WTC11 (cell line): ENCODE results near the gene USP13. TPM values are rescaled to one million over a fixed set of nuclear protein-coding genes. Genes with fewer than 3 reads are reported as not detected.
"Not testable (repeated sequence)": the region's sequence is repeated elsewhere in the genome, so short reads cannot be mapped to it uniquely, and the experiment has no call there.

Experiments used
- ATAC-seq: fragments of 200-7000 bp; cut with Tn5 transposase; 2 replicates; pipeline ENCODE4 v1.10.0; 2021; ENCODE audit warnings: mild to moderate bottlenecking, moderate library complexity
- CTCF ChIA-PET: fragments of 300-600 bp; sonication (Branson Sonifier 250); formaldehyde crosslinking; loops from one replicate; lab custom pipeline; 2021; ENCODE audit warnings: antibody characterized with exemption; lab: Charles Lee
- POLR2A ChIA-PET: fragments of 350-600 bp; sonication (Branson Sonifier 250); formaldehyde crosslinking; loops from one replicate; lab custom pipeline; 2021; ENCODE audit warnings: antibody characterized with exemption; lab: Charles Lee
- DNase-seq: peaks from one replicate; pipeline ENCODE4 v3.0.0; 2021; ENCODE audit warnings: low spot score
- H3K27ac Mint-ChIP-seq: 2 replicates; pipeline ENCODE4 v1.8.0; 2021; ENCODE audit warnings: mixed read lengths
- H3K27me3 Mint-ChIP-seq: 2 replicates; pipeline ENCODE4 v1.8.0; 2021; ENCODE audit warnings: low read depth, mild to moderate bottlenecking, moderate library complexity, mixed read lengths
- H3K36me3 Mint-ChIP-seq: 2 replicates; pipeline ENCODE4 v1.8.0; 2021; ENCODE audit warnings: mixed read lengths
- H3K4me1 Mint-ChIP-seq: 2 replicates; pipeline ENCODE4 v1.8.0; 2022; ENCODE audit warnings: mixed read lengths
- H3K4me3 Mint-ChIP-seq: 2 replicates; pipeline ENCODE4 v1.8.0; 2021; ENCODE audit warnings: mild to moderate bottlenecking, moderate library complexity, mixed read lengths
- H3K9me3 Mint-ChIP-seq: 2 replicates; pipeline ENCODE4 v1.8.0; 2021; ENCODE audit warnings: mixed read lengths
- CDX4 ChIP-seq: fragments of 250-450 bp; sonication (Bioruptor Pico); IDR thresholded peaks from 2 replicates; pipeline ENCODE4 v1.9.0; 2021; ENCODE audit warnings: moderate library complexity, mild to moderate bottlenecking, inconsistent platforms, borderline replicate concordance
- CREB1 ChIP-seq: sonication (generic); formaldehyde crosslinking; IDR thresholded peaks from 2 replicates; pipeline ENCODE4 v1.8.0; 2023; ENCODE audit warnings: mild to moderate bottlenecking, missing genetic modification reagents
- E2F1 ChIP-seq: sonication (generic); formaldehyde crosslinking; IDR thresholded peaks from 2 replicates; pipeline ENCODE4 v1.8.0; 2022; ENCODE audit warnings: mild to moderate bottlenecking, missing genetic modification reagents
- ESRRA ChIP-seq: sonication (generic); formaldehyde crosslinking; IDR thresholded peaks from 2 replicates; pipeline ENCODE4 v1.8.1; 2022; ENCODE audit warnings: mild to moderate bottlenecking, missing genetic modification reagents, borderline replicate concordance
- FOXJ3 ChIP-seq: sonication (generic); formaldehyde crosslinking; IDR thresholded peaks from 2 replicates; pipeline ENCODE4 v1.9.0; 2021; ENCODE audit warnings: missing genetic modification reagents, mild to moderate bottlenecking, borderline replicate concordance
- FOXP4 ChIP-seq: sonication (generic); formaldehyde crosslinking; IDR thresholded peaks from 2 replicates; pipeline ENCODE4 v1.8.0; 2022; ENCODE audit warnings: mild to moderate bottlenecking, missing genetic modification reagents
- MLX ChIP-seq: sonication (generic); formaldehyde crosslinking; IDR thresholded peaks from 2 replicates; pipeline ENCODE4 v1.8.1; 2023; ENCODE audit warnings: mild to moderate bottlenecking, missing genetic modification reagents, moderate library complexity
- PRDM15 ChIP-seq: sonication (generic); formaldehyde crosslinking; IDR thresholded peaks from 2 replicates; pipeline ENCODE4 v1.8.0; 2022; ENCODE audit warnings: missing genetic modification reagents
- PREB ChIP-seq: sonication (generic); formaldehyde crosslinking; IDR thresholded peaks from 2 replicates; pipeline ENCODE4 v1.8.1; 2022; ENCODE audit warnings: mild to moderate bottlenecking, missing genetic modification reagents, moderate library complexity, borderline replicate concordance
- TP53 ChIP-seq: sonication (generic); formaldehyde crosslinking; IDR thresholded peaks from 2 replicates; pipeline ENCODE4 v1.8.1; 2023; ENCODE audit warnings: mild to moderate bottlenecking, missing genetic modification reagents
- USF1 ChIP-seq: sonication (generic); formaldehyde crosslinking; IDR thresholded peaks from 2 replicates; pipeline ENCODE4 v1.8.0; 2022; ENCODE audit warnings: mild to moderate bottlenecking, missing genetic modification reagents
- ZBTB21 ChIP-seq: sonication (generic); formaldehyde crosslinking; IDR thresholded peaks from 2 replicates; pipeline ENCODE4 v1.8.1; 2023; ENCODE audit warnings: mild to moderate bottlenecking, missing genetic modification reagents, borderline replicate concordance
- ZNF138 ChIP-seq: sonication (generic); formaldehyde crosslinking; conservative IDR thresholded peaks from 2 replicates; pipeline ENCODE4 v1.8.1; 2022; ENCODE audit warnings: mild to moderate bottlenecking, moderate library complexity, missing genetic modification reagents
- ZNF232 ChIP-seq: sonication (generic); formaldehyde crosslinking; IDR thresholded peaks from 2 replicates; pipeline ENCODE4 v1.8.0; 2022; ENCODE audit warnings: mild to moderate bottlenecking, missing genetic modification reagents
- total RNA-seq: library from RNA; stranded (reverse); gene quantifications from 3 replicates; pipeline ENCODE4 v1.2.3, GENCODE V29; 2021

The USP13 gene
- total RNA-seq, 1 experiment from 2014 or later = 26.8 TPM

- TF ChIP-seq PREB (CRISPR knock-in tag) = no peak
- no peak for TF ChIP-seq USF1 (CRISPR knock-in tag)
Measured at GRCh38 chr3:179642871-179643270, 10.0 kb upstream of the USP13 start (continued).

- H3K9me3 Mint-ChIP-seq, DNase-seq, H3K4me3 Mint-ChIP-seq, ATAC-seq, POLR2A ChIA-PET, H3K27me3 Mint-ChIP-seq, H3K4me1 Mint-ChIP-seq, H3K27ac Mint-ChIP-seq, H3K36me3 Mint-ChIP-seq: not testable (repeated sequence)
- CTCF ChIA-PET = interaction anchor here (0.9 kb wide), 1 partner anchor 9 kb away, joined by 3 read pairs; the partner anchor contains the start of gene USP13
Measured at GRCh38 chr3:179643837-179644236, 9.0 kb upstream of the USP13 start.

- POLR2A ChIA-PET = no interaction called here
- H3K27me3 Mint-ChIP-seq = no peaks in the 10 kb centered on the region
- TF ChIP-seq ZNF232 = no peak
- TF ChIP-seq, all 79 proteins: peak for 0
- no peak overlapping the region for H3K4me3 Mint-ChIP-seq
- ATAC-seq (no peak), DNase-seq (no peak)
- H3K36me3 Mint-ChIP-seq = no peaks in the 10 kb centered on the region
- H3K4me1 Mint-ChIP-seq = peaks cover 4% of the 10 kb centered on the region; the same call in 1 of the 2 replicates
- CTCF ChIA-PET = no interaction called here
- no peaks in the 10 kb centered on the region for H3K9me3 Mint-ChIP-seq
- H3K27ac Mint-ChIP-seq = no peak overlapping the region
Measured at GRCh38 chr3:179646177-179646576, 6.7 kb upstream of the USP13 start.

- DNase-seq = no peak
- ChIA-PET CTCF (interaction anchor here (2.4 kb wide), 1 partner anchor 10 kb away, joined by 9 read pairs; no protein-coding TSS in a partner anchor), POLR2A (no interaction called here)
- Mint-ChIP-seq H3K4me3 (peak overlapping the region; percentile 80), H3K27me3 (no peaks in the 10 kb centered on the region), H3K36me3 (peaks cover 11% of the 10 kb centered on the region), H3K27ac (no peak overlapping the region), H3K4me1 (peaks cover 22% of the 10 kb centered on the region), H3K9me3 (no peaks in the 10 kb centered on the region)
- TF ChIP-seq TP53 (CRISPR knock-in tag) = no peak
- TF ChIP-seq ESRRA (CRISPR knock-in tag) = no peak
- no peak for TF ChIP-seq MLX (CRISPR knock-in tag)
- TF ChIP-seq CREB1 (CRISPR knock-in tag) = no peak
- TF ChIP-seq ZNF138 (CRISPR knock-in tag) = no peak
- TF ChIP-seq PRDM15 (CRISPR knock-in tag) = no peak
- TF ChIP-seq FOXP4 (CRISPR knock-in tag) = no peak
- no peak for TF ChIP-seq CDX4 (CRISPR knock-in tag)
- no peak for TF ChIP-seq E2F1 (CRISPR knock-in tag)
- no peak for TF ChIP-seq FOXJ3
- TF ChIP-seq ZBTB21 (CRISPR knock-in tag) = no peak
- no peak for ATAC-seq
Measured at GRCh38 chr3:179651687-179652446, 973 bp upstream of the USP13 start.
